Measurements from ENCODE around the gene SLC18A3.

Gene SLC18A3

GRCh38 chr10:49569031-49569631, 41.0 kb upstream of the SLC18A3 start:
- ChIA-PET CTCF (no interaction called here), POLR2A (ENCODE audit: low non-redundant PET) (interaction anchor here (0.6 kb wide), 1 partner anchor 57 kb away, joined by 3 read pairs; no protein-coding TSS in a partner anchor)
- H3K27ac ChIP-seq: peak overlapping the region; percentile 39; the same call in 1 of the 2 replicates
- DNase-seq (ENCODE audit: low spot score): peak; percentile 45
- TF ChIP-seq CTCF (conservative IDR thresholded peaks at IDR 0.05; ENCODE audit: low read depth): no peak

- TF ChIP-seq CTCF (conservative IDR thresholded peaks at IDR 0.05; ENCODE audit: low read depth): no peak
- no peak for DNase-seq (ENCODE audit: low spot score)
- peak overlapping the region; percentile 27; the same call in 1 of the 2 replicates for H3K27ac ChIP-seq
- POLR2A ChIA-PET (ENCODE audit: low non-redundant PET): no interaction called here
- CTCF ChIA-PET: interaction anchor here (0.5 kb wide), 1 partner anchor 175 kb away, joined by 3 read pairs; no protein-coding TSS in a partner anchor
Observed at GRCh38 chr10:49571388-49571787, 38.7 kb upstream of the SLC18A3 start.

- TF ChIP-seq CTCF (conservative IDR thresholded peaks at IDR 0.05; ENCODE audit: low read depth): no peak
- CTCF ChIA-PET: no interaction called here
- no peak overlapping the region for H3K27ac ChIP-seq
- POLR2A ChIA-PET (ENCODE audit: low non-redundant PET): no interaction called here
- no peak for DNase-seq (ENCODE audit: low spot score)
Observed at GRCh38 chr10:49572594-49573114, 37.5 kb upstream of the SLC18A3 start.

- H3K27ac ChIP-seq: no peak overlapping the region
- POLR2A ChIA-PET (ENCODE audit: low non-redundant PET): no interaction called here
- CTCF ChIA-PET: interaction anchor here (0.9 kb wide), 1 partner anchor 12 kb away, joined by 4 read pairs; no protein-coding TSS in a partner anchor
- no peak for TF ChIP-seq CTCF (conservative IDR thresholded peaks at IDR 0.05; ENCODE audit: low read depth)
- no peak for DNase-seq (ENCODE audit: low spot score)
Observed at GRCh38 chr10:49575489-49576072, 34.5 kb upstream of the SLC18A3 start.

- no peak for TF ChIP-seq CTCF (conservative IDR thresholded peaks at IDR 0.05; ENCODE audit: low read depth)
- H3K27ac ChIP-seq: no peak overlapping the region
- CTCF ChIA-PET: interaction anchor here (0.5 kb wide), 1 partner anchor 50 kb away, joined by 3 read pairs; no protein-coding TSS in a partner anchor
- POLR2A ChIA-PET (ENCODE audit: low non-redundant PET): no interaction called here
- no peak for DNase-seq (ENCODE audit: low spot score)
Observed at GRCh38 chr10:49577182-49577925, 32.8 kb upstream of the SLC18A3 start.

- CTCF ChIA-PET: no interaction called here
- H3K27ac ChIP-seq: no peak overlapping the region
- POLR2A ChIA-PET (ENCODE audit: low non-redundant PET): no interaction called here
- TF ChIP-seq CTCF (conservative IDR thresholded peaks at IDR 0.05; ENCODE audit: low read depth): no peak
- no peak for DNase-seq (ENCODE audit: low spot score)
Observed at GRCh38 chr10:49578392-49578791, 31.7 kb upstream of the SLC18A3 start.
